NT2/D1 (cell line): Measurements from ENCODE around the gene NOBOX.
A peak's percentile ranks its signal among the peaks of the same experiment; 100 is the strongest.

ENCODE experiments used
- DNase-seq: peaks from one replicate; pipeline ENCODE4 v3.0.0-alpha.2; 2011; ENCODE audit warnings: low read depth, low spot score
- H3K27me3 ChIP-seq: 2 replicates; pipeline ENCODE4 v1.6.0; 2011; ENCODE audit warnings: mild to moderate bottlenecking; ENCODE audit not compliant: insufficient read length, insufficient read depth
- H3K36me3 ChIP-seq: 2 replicates; pipeline ENCODE4 v1.6.1; 2011; ENCODE audit warnings: mild to moderate bottlenecking, low read length, mixed read lengths; ENCODE audit not compliant: insufficient read depth, insufficient read length
- H3K4me1 ChIP-seq: 2 replicates; pipeline ENCODE4 v1.5.1; 2011; ENCODE audit not compliant: insufficient read depth, insufficient read length
- H3K4me3 ChIP-seq: 2 replicates; pipeline ENCODE4 v1.5.1; 2011; ENCODE audit warnings: low read depth; ENCODE audit not compliant: insufficient read length
- H3K9ac ChIP-seq: 2 replicates; pipeline ENCODE4 v1.6.0; 2011; ENCODE audit warnings: low read depth; ENCODE audit not compliant: insufficient read length
- H3K9me3 ChIP-seq: 2 replicates; pipeline ENCODE4 v1.5.1; 2011; ENCODE audit warnings: mild to moderate bottlenecking, low read length; ENCODE audit not compliant: insufficient read depth
- SUZ12 ChIP-seq: IDR thresholded peaks from 2 replicates; pipeline ENCODE4 v1.6.1; 2011; ENCODE audit not compliant: insufficient read length, insufficient read depth; ENCODE audit errors: extremely low read depth
- YY1 ChIP-seq: IDR thresholded peaks from 2 replicates; pipeline ENCODE4 v1.6.1; 2011; ENCODE audit not compliant: insufficient read length, insufficient read depth
- ZNF274 ChIP-seq: IDR thresholded peaks from 2 replicates; pipeline ENCODE4 v1.6.1; 2011; ENCODE audit warnings: mild to moderate bottlenecking, low read depth, low read length

NOBOX gene

GRCh38 chr7:144403649-144404061, at the start of gene NOBOX:
TSS of gene NOBOX (minus strand) at chr7:144403693.
- H3K4me1 ChIP-seq: no peaks in the 10 kb centered on the region
- no peaks in the 10 kb centered on the region for H3K36me3 ChIP-seq
- H3K4me3 ChIP-seq: no peak within 1 kb of the TSS
- TF ChIP-seq YY1 (no peak), ZNF274 (no peak), SUZ12 (no peak)
- DNase-seq: no peak
- no peaks in the 10 kb centered on the region for H3K27me3 ChIP-seq
- H3K9me3 ChIP-seq: no peaks in the 10 kb centered on the region
- no peak within 1 kb of the TSS for H3K9ac ChIP-seq

GRCh38 chr7:144452064-144452463, 48.6 kb upstream of the NOBOX start:
- no peak for DNase-seq

GRCh38 chr7:144445590-144445989, 42.1 kb upstream of the NOBOX start:
- no peak overlapping the region for H3K4me3 ChIP-seq
- H3K4me1 ChIP-seq: no peaks in the 10 kb centered on the region
- no peak overlapping the region for H3K9ac ChIP-seq
- no peaks in the 10 kb centered on the region for H3K9me3 ChIP-seq
- no peaks in the 10 kb centered on the region for H3K36me3 ChIP-seq
- no peak for DNase-seq
- H3K27me3 ChIP-seq: no peaks in the 10 kb centered on the region
- no peak for TF ChIP-seq SUZ12
- no peak for TF ChIP-seq YY1
- no peak for TF ChIP-seq ZNF274

More at GRCh38 chr7:144452064-144452463, 48.6 kb upstream of the NOBOX start:
- Histone ChIP-seq H3K4me1 (no peaks in the 10 kb centered on the region), H3K9ac (no peak overlapping the region), H3K9me3 (peaks cover 36% of the 10 kb centered on the region), H3K36me3 (no peaks in the 10 kb centered on the region), H3K4me3 (no peak overlapping the region), H3K27me3 (no peaks in the 10 kb centered on the region)
- TF ChIP-seq YY1: no peak
- no peak for TF ChIP-seq ZNF274
- no peak for TF ChIP-seq SUZ12

- no peaks in the 10 kb centered on the region for H3K27me3 ChIP-seq
- DNase-seq: no peak
- no peaks in the 10 kb centered on the region for H3K36me3 ChIP-seq
- H3K9me3 ChIP-seq: no peaks in the 10 kb centered on the region
- no peak overlapping the region for H3K4me3 ChIP-seq
- no peaks in the 10 kb centered on the region for H3K4me1 ChIP-seq
- TF ChIP-seq ZNF274: no peak
- no peak for TF ChIP-seq SUZ12
- TF ChIP-seq YY1: no peak
- no peak overlapping the region for H3K9ac ChIP-seq
Measured at GRCh38 chr7:144439717-144440205, 36.3 kb upstream of the NOBOX start.

- Histone ChIP-seq H3K27me3 (no peaks in the 10 kb centered on the region), H3K4me1 (no peaks in the 10 kb centered on the region), H3K9me3 (no peaks in the 10 kb centered on the region), H3K36me3 (no peaks in the 10 kb centered on the region), H3K4me3 (no peak overlapping the region), H3K9ac (no peak overlapping the region)
- TF ChIP-seq YY1 (no peak), ZNF274 (no peak), SUZ12 (no peak)
- no peak for DNase-seq
Measured at GRCh38 chr7:144438759-144439158, 35.3 kb upstream of the NOBOX start.

- peak; percentile 63 for DNase-seq
- Histone ChIP-seq H3K4me3 (no peak overlapping the region), H3K9ac (no peak overlapping the region), H3K27me3 (no peaks in the 10 kb centered on the region), H3K4me1 (no peaks in the 10 kb centered on the region), H3K36me3 (no peaks in the 10 kb centered on the region), H3K9me3 (no peaks in the 10 kb centered on the region)
- TF ChIP-seq SUZ12: no peak
- no peak for TF ChIP-seq ZNF274
- no peak for TF ChIP-seq YY1
Measured at GRCh38 chr7:144437370-144438191, 34.1 kb upstream of the NOBOX start.

- Histone ChIP-seq H3K27me3 (no peaks in the 10 kb centered on the region), H3K9ac (no peak overlapping the region), H3K36me3 (no peaks in the 10 kb centered on the region), H3K4me3 (no peak overlapping the region), H3K9me3 (no peaks in the 10 kb centered on the region), H3K4me1 (no peaks in the 10 kb centered on the region)
- DNase-seq: no peak
- TF ChIP-seq YY1 (no peak), ZNF274 (no peak), SUZ12 (no peak)
Measured at GRCh38 chr7:144436500-144436899, 33.0 kb upstream of the NOBOX start.
